Spleen (tissue), 7 donors: ENCODE measurements around the gene FILIP1.

Experiments used
- CTCF ChIP-seq, 11 experiments: fragments of 200-600 bp in 7 of 11; fragments of 450-650 bp in 4 of 11; sonication (generic) in 4 of 11; IDR thresholded peaks in 8 of 11; conservative IDR thresholded peaks in 3 of 11; 1 replicate in 7 of 11; 2 replicates in 4 of 11; pipeline versions ENCODE4 v1.4.0 to v1.8.0; 2016 to 2021; ENCODE audit warnings: antibody characterized with exemption in 11 of 11, inconsistent platforms in 4 of 11, mild to moderate bottlenecking in 1 of 11
- POLR2A ChIP-seq, 3 donors: fragments of 450-650 bp; IDR thresholded peaks; one replicate each; pipeline ENCODE4 v1.5.1; 2017; ENCODE audit warnings: antibody characterized with exemption in 3 of 3, mild to moderate bottlenecking in 1 of 3
- POLR2AphosphoS5 ChIP-seq, 3 donors: sonication (generic); formaldehyde crosslinking; IDR thresholded peaks; one replicate each; pipeline ENCODE4 v1.5.1; 2017; ENCODE audit warnings: antibody characterized with exemption in 3 of 3
- donor health status: DM: no; HTN: no; CAD: no; lungs with moderate emphysema.
- donor health status: DM: no; HTN: no; CAD: no.
- donor health status: DM: no; HTN: no; CAD: no.

- TF ChIP-seq CTCF (IDR thresholded peaks at IDR 0.05 in 8 of 11, conservative IDR thresholded peaks at IDR 0.05 in 3 of 11) (no peak), POLR2A (IDR thresholded peaks at IDR 0.05) (no peak), POLR2AphosphoS5 (IDR thresholded peaks at IDR 0.05) (no peak)
Observed at GRCh38 chr6:75302280-75302679, 191.3 kb downstream of the FILIP1 start.
